AG04450 (cell line): Measurements from ENCODE around the gene ZNF185. TPM values are rescaled to one million over a fixed set of nuclear protein-coding genes. Genes with fewer than 3 reads are reported as not detected.

Experiments
- CTCF ChIA-PET: fragments of 300-600, 350-600 bp; formaldehyde crosslinking; extraction: SDS; loops from one replicate; lab custom pipeline; 2022; ENCODE audit warnings: antibody characterized with exemption, inconsistent platforms; lab: Charles Lee
- POLR2A ChIA-PET: fragments of 350-600 bp; formaldehyde crosslinking; extraction: SDS; loops from one replicate; lab custom pipeline; 2021; ENCODE audit warnings: antibody characterized with exemption, inconsistent platforms; lab: Yijun Ruan, JAX
- DNase-seq: peaks from one replicate; pipeline ENCODE4 v3.0.0-alpha.2; 2011; ENCODE audit warnings: low read depth, low spot score
- H3K27ac ChIP-seq: one replicate; pipeline ENCODE4 v1.5.1; 2012; ENCODE audit warnings: low read depth, low read length, control low read depth
- H3K27me3 ChIP-seq: one replicate; pipeline ENCODE4 v1.6.0; 2012; ENCODE audit warnings: low read length; ENCODE audit not compliant: control insufficient read depth, insufficient read depth
- H3K4me3 ChIP-seq: 2 replicates; pipeline ENCODE4 v1.5.1; 2011; ENCODE audit warnings: mild to moderate bottlenecking, low read depth, low read length, control low read depth
- H3K9me3 ChIP-seq: 2 replicates; pipeline ENCODE4 v1.5.1; 2012; ENCODE audit warnings: low read length; ENCODE audit not compliant: control insufficient read depth, insufficient read depth
- CTCF ChIP-seq: IDR thresholded peaks from 2 replicates; pipeline ENCODE4 v1.5.1; 2011; ENCODE audit warnings: low read depth, low read length, control low read depth, inconsistent platforms
- polyA plus RNA-seq: library from polyadenylated mRNA; depleted of rRNA; stranded (reverse); fragments of >200 nt; gene quantifications from 2 replicates; pipeline ENCODE4 v1.2.3, GENCODE V29; 2011

Gene ZNF185
- polyA plus RNA-seq, 1 experiment, result 10.3 TPM

GRCh38 chrX:152895121-152895520 lies 2.7 kb upstream of the ZNF185 start:
- no peaks in the 10 kb centered on the region for H3K27me3 ChIP-seq
- ChIA-PET CTCF (no interaction called here), POLR2A (no interaction called here)
- TF ChIP-seq CTCF, result no peak
- DNase-seq, result no peak
- no peak overlapping the region for H3K27ac ChIP-seq
- H3K9me3 ChIP-seq, result no peaks in the 10 kb centered on the region
- no peak overlapping the region for H3K4me3 ChIP-seq

GRCh38 chrX:152895724-152896420 lies 2.0 kb upstream of the ZNF185 start:
- DNase-seq, result no peak
- CTCF ChIA-PET, result no interaction called here

GRCh38 chrX:152896450-152896849 lies 1.4 kb upstream of the ZNF185 start:
- POLR2A ChIA-PET, result no interaction called here
- CTCF ChIA-PET, result no interaction called here
- DNase-seq, result no peak
- H3K9me3 ChIP-seq, result no peaks in the 10 kb centered on the region
- H3K27me3 ChIP-seq, result no peaks in the 10 kb centered on the region
- no peak for TF ChIP-seq CTCF
- no peak overlapping the region for H3K4me3 ChIP-seq
- no peak overlapping the region for H3K27ac ChIP-seq

More at GRCh38 chrX:152895724-152896420, 2.0 kb upstream of the ZNF185 start:
- Histone ChIP-seq H3K4me3 (no peak overlapping the region), H3K27ac (no peak overlapping the region), H3K9me3 (no peaks in the 10 kb centered on the region), H3K27me3 (no peaks in the 10 kb centered on the region)
- POLR2A ChIA-PET, result no interaction called here
- no peak for TF ChIP-seq CTCF

- ChIA-PET POLR2A (no interaction called here), CTCF (no interaction called here)
- TF ChIP-seq CTCF, result no peak
- Histone ChIP-seq H3K9me3 (no peaks in the 10 kb centered on the region), H3K4me3 (peak overlapping the region; percentile 42), H3K27me3 (no peaks in the 10 kb centered on the region), H3K27ac (no peak overlapping the region)
- no peak for DNase-seq
Measured at GRCh38 chrX:152898442-152898841, 575 bp downstream of the ZNF185 start.

- no peak for DNase-seq
- CTCF ChIA-PET, result no interaction called here
Measured at GRCh38 chrX:152899111-152899873, 1.4 kb downstream of the ZNF185 start.

More at GRCh38 chrX:152899111-152899873, 1.4 kb downstream of the ZNF185 start:
- Histone ChIP-seq H3K4me3 (no peak overlapping the region), H3K27ac (no peak overlapping the region), H3K9me3 (no peaks in the 10 kb centered on the region), H3K27me3 (no peaks in the 10 kb centered on the region)
- no peak for TF ChIP-seq CTCF
- POLR2A ChIA-PET, result no interaction called here
